ENCODE measurements around the gene DCAF17. TPM values are rescaled to one million over a fixed set of nuclear protein-coding genes. Genes with fewer than 3 reads are reported as not detected.

DCAF17 gene
- total RNA-seq, 1 donor from 2014 or later, result 18.2 TPM

- H3K36me3 ChIP-seq (ENCODE audit: control insufficient read depth, insufficient read depth, low read length), result no peaks in the 10 kb centered on the region
- H3K4me3 ChIP-seq (ENCODE audit: low read depth, low read length), result no peak overlapping the region
- FAIRE-seq (no peak), DNase-seq (ENCODE audit: low read depth) (no peak)
- H3K27me3 ChIP-seq (ENCODE audit: control insufficient read depth, insufficient read depth, low read length), result no peaks in the 10 kb centered on the region
- TF ChIP-seq CTCF (IDR thresholded peaks at IDR 0.05; ENCODE audit: insufficient read depth, low read length, severe bottlenecking), result no peak
Observed at GRCh38 chr2:171407030-171407675, 26.9 kb upstream of the DCAF17 start.

DNA sequence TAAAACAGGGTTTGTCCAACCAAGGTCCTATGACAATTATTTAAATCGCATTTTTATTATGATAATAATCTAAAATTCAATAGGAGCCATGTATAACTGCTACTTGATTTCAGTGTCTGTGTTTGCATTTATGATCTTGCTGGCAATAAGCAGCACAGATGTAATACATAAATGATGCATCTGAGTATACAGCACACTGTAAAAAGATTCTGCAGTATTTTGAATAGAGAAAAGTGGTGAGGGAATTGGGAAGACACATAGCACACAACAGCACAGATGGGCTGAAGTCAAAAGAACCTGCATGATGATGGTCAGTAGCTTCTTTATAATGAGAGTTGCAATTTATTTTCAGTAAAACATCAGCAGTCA lies 26.4 kb upstream of the DCAF17 start:
- TF ChIP-seq CTCF (IDR thresholded peaks at IDR 0.05; ENCODE audit: insufficient read depth, low read length, severe bottlenecking), result no peak
- no peak overlapping the region for H3K4me3 ChIP-seq (ENCODE audit: low read depth, low read length)
- H3K36me3 ChIP-seq (ENCODE audit: control insufficient read depth, insufficient read depth, low read length), result no peaks in the 10 kb centered on the region
- no peak for DNase-seq (ENCODE audit: low read depth)
- FAIRE-seq, result no peak
- H3K27me3 ChIP-seq (ENCODE audit: control insufficient read depth, insufficient read depth, low read length), result no peaks in the 10 kb centered on the region

GRCh38 chr2:171409436-171409971 lies 24.5 kb upstream of the DCAF17 start:
- Histone ChIP-seq H3K4me3 (ENCODE audit: low read depth, low read length) (peak overlapping the region; percentile 9), H3K27me3 (ENCODE audit: control insufficient read depth, insufficient read depth, low read length) (no peaks in the 10 kb centered on the region), H3K36me3 (ENCODE audit: control insufficient read depth, insufficient read depth, low read length) (no peaks in the 10 kb centered on the region)
- no peak for DNase-seq (ENCODE audit: low read depth)
- FAIRE-seq, result no peak
- no peak for TF ChIP-seq CTCF (IDR thresholded peaks at IDR 0.05; ENCODE audit: insufficient read depth, low read length, severe bottlenecking)

- DNase-seq (ENCODE audit: low read depth) (peak; percentile 96), FAIRE-seq (no peak)
- H3K27me3 ChIP-seq (ENCODE audit: control insufficient read depth, insufficient read depth, low read length), result no peaks in the 10 kb centered on the region
- no peak for TF ChIP-seq CTCF (IDR thresholded peaks at IDR 0.05; ENCODE audit: insufficient read depth, low read length, severe bottlenecking)
- H3K36me3 ChIP-seq (ENCODE audit: control insufficient read depth, insufficient read depth, low read length), result no peaks in the 10 kb centered on the region
- no peak overlapping the region for H3K4me3 ChIP-seq (ENCODE audit: low read depth, low read length)
Observed at GRCh38 chr2:171410101-171410500, 23.9 kb upstream of the DCAF17 start.

DNA sequence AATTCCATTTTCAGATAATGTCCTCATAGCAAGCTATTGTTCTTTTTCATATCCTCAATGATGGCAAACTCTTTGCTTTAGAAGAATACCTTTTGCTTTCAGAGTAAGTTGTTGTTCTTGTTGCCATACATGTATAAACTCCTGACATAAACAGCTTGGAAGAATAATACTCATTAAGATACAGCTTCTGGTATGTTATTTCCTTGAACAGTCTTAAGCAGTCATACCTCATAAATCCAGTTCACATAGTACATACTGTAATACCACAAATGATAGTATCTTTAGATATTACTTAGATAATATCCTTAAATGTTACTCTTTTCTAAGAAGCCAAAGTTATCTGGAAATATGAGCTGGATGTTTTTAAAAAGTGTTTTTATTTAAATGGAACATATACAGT lies 23.4 kb upstream of the DCAF17 start:
- DNase-seq (ENCODE audit: low read depth) (no peak), FAIRE-seq (no peak)
- TF ChIP-seq CTCF (IDR thresholded peaks at IDR 0.05; ENCODE audit: insufficient read depth, low read length, severe bottlenecking), result no peak
- Histone ChIP-seq H3K36me3 (ENCODE audit: control insufficient read depth, insufficient read depth, low read length) (no peaks in the 10 kb centered on the region), H3K4me3 (ENCODE audit: low read depth, low read length) (no peak overlapping the region), H3K27me3 (ENCODE audit: control insufficient read depth, insufficient read depth, low read length) (no peaks in the 10 kb centered on the region)

- DNase-seq (ENCODE audit: low read depth), result no peak
- Histone ChIP-seq H3K4me3 (ENCODE audit: low read depth, low read length) (no peak overlapping the region), H3K36me3 (ENCODE audit: control insufficient read depth, insufficient read depth, low read length) (no peaks in the 10 kb centered on the region), H3K27me3 (ENCODE audit: control insufficient read depth, insufficient read depth, low read length) (no peaks in the 10 kb centered on the region)
- no peak for FAIRE-seq
- no peak for TF ChIP-seq CTCF (IDR thresholded peaks at IDR 0.05; ENCODE audit: insufficient read depth, low read length, severe bottlenecking)
Observed at GRCh38 chr2:171411214-171411613, 22.8 kb upstream of the DCAF17 start.
